ENCODE results near the gene CD59.

DNA sequence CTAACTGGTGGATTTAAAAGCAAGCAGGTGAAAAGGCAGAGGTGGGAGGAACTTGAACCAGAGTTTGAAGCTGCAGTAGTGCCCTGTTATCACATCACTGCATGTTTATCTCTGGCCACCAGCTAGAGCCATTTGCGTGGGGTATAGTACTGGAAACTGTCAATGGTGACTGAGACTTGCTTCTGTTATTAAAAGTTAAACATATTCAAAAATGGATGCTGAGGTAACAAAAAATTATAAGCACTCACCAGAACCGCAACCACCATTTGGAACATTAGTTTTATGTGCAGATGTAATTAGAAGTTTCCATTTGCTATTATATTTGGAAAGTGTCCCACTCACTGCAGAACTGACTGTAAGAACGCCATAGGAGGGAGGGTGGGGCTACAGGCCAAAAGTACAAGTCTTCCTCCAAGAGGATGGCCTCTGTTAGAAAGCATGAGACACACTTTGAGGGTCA, 1.2 kb upstream of the CD59 start:
- no peak for TF ChIP-seq CTCF (IDR thresholded peaks at IDR 0.05 in 4 of 5, conservative IDR thresholded peaks at IDR 0.05 in 1 of 5)
- TF ChIP-seq POLR2A (IDR thresholded peaks at IDR 0.05) = no peak
